Pancreas (tissue), 10 donors: ENCODE results near the gene NR5A1. TPM values are rescaled to one million over a fixed set of nuclear protein-coding genes. Genes with fewer than 3 reads are reported as not detected.

Source experiments
- ATAC-seq, 4 donors: fragments of 200-7000 bp; cut with Tn5 transposase; one replicate each; pipeline versions ENCODE4 v1.8.0 to v1.9.1; 2020; ENCODE audit warnings: mild to moderate bottlenecking in 4 of 4, moderate library complexity in 4 of 4
- DNase-seq, 6 donors: peaks; one replicate each; pipeline ENCODE4 v3.0.0-alpha.2; 2020
- FAIRE-seq: peaks from 2 replicates; lab custom pipeline; 2012; peaks lifted over from hg19 to GRCh38; lab: Jason Lieb, UNC
- H3K27ac ChIP-seq, 4 donors: fragments of 200-600 bp; sonication (generic); 1 replicate in 3 of 4; 2 replicates in 1 of 4; pipeline versions ENCODE4 v1.5.0 to v1.8.0; 2020
- H3K27me3 ChIP-seq, 4 donors: fragments of 200-600 bp; one replicate each; pipeline ENCODE4 v1.8.0; 2021
- H3K36me3 ChIP-seq, 3 donors: fragments of 200-600 bp; sonication (generic) in 1 of 3; one replicate each; pipeline versions ENCODE4 v1.5.0 to v1.8.0; 2020 to 2021
- H3K4me1 ChIP-seq, 3 donors: fragments of 200-600 bp; one replicate each; pipeline ENCODE4 v1.8.0; 2021
- H3K4me3 ChIP-seq, 4 donors: fragments of 200-600 bp; sonication (generic) in 2 of 4; one replicate each; pipeline versions ENCODE4 v1.5.0 to v1.8.0; 2020 to 2021
- H3K9me3 ChIP-seq, 4 donors: fragments of 200-600 bp; one replicate each; pipeline ENCODE4 v1.8.0; 2021
- CTCF ChIP-seq, 4 donors: fragments of 200-600 bp; sonication (generic) in 3 of 4; IDR thresholded peaks; one replicate each; pipeline versions ENCODE4 v1.5.0 to v1.8.0; 2021; ENCODE audit warnings: antibody characterized with exemption in 4 of 4
- WGBS, 2 donors: extraction: QIAGEN DNeasy Blood & Tissue Kit; methylation state at CpG; one replicate each; pipeline ENCODE4 v1.1.7; 2013; 5-methylcytosine and 5-hydroxymethylcytosine counted together
- intact Hi-C, 3 donors: fragments of 100-400 bp; cut with DNase I; formaldehyde crosslinking; loops; one replicate each; pipeline versions ENCODE4 v1.11.1 to v1.14.2; 2022
- polyA plus RNA-seq, 2 donors: library from polyadenylated mRNA; stranded (reverse); fragments of 200-250 nt; gene quantifications; one replicate each; pipeline ENCODE4 v1.2.3, GENCODE V29; 2013
- total RNA-seq, 6 donors: library from RNA; stranded (reverse); fragmentation: NEBNext Ultra II Directional in 4 of 6; extraction: Animal tissue kit (Norgen Biotek cat#: 25700) in 4 of 6; gene quantifications; one replicate each; pipeline versions ENCODE4 v1.2.1 to v1.2.4, GENCODE V29; 2021 to 2023
- donor health status: healthy with polysubstance abuse.
- donor health status: DM: no; HTN: no; CAD: no; lungs with moderate emphysema.
- donor health status: DM: no; HTN: no; CAD: no.
- donor health status: control.
- donor health status: control.
- donor health status: Bipolar disorder and iron deficiency.
- donor health status: DM: yes; HTN: yes; CAD: no.
- donor health status: DM: no; HTN: no; CAD: no.
- donor health status: DM: no; HTN: no; CAD: no.
- donor health status: DM: yes; HTN: yes; CAD: no.

NR5A1 gene
- total and polyA plus RNA-seq, 8 donors, result 0.05 to 0.28 TPM; not detected in 6

- WGBS, 2 donors, result 59 to 67% methylated on average over 7 of the region's 7 CpGs
- Histone ChIP-seq H3K9me3 (no peaks in the 10 kb centered on the region), H3K36me3 (no peaks in the 10 kb centered on the region), H3K4me3 (no peak overlapping the region), H3K27me3 (no peaks in the 10 kb centered on the region), H3K27ac (no peak overlapping the region), H3K4me1 (no peaks in the 10 kb centered on the region)
- FAIRE-seq, result no peak
- intact Hi-C loops, result no loop called here
- no peak for DNase-seq
- TF ChIP-seq CTCF (IDR thresholded peaks at IDR 0.05), result no peak
- peak in 2 of 4 donors; percentile 45 to 68 for ATAC-seq
These were observed 13.0 kb upstream of the NR5A1 start for GRCh38 chr9:124520206-124520596.

GRCh38 chr9:124518116-124518515 is 10.9 kb upstream of the NR5A1 start:
- Histone ChIP-seq H3K4me1 (no peaks in the 10 kb centered on the region), H3K36me3 (no peaks in the 10 kb centered on the region), H3K9me3 (no peaks in the 10 kb centered on the region), H3K27ac (no peak overlapping the region), H3K27me3 (no peaks in the 10 kb centered on the region), H3K4me3 (no peak overlapping the region)
- WGBS, 2 donors, result 97 to 98% methylated on average over 7 of the region's 7 CpGs
- FAIRE-seq, result no peak
- intact Hi-C loops, result no loop called here
- no peak for ATAC-seq
- TF ChIP-seq CTCF (IDR thresholded peaks at IDR 0.05), result no peak
- no peak for DNase-seq

GRCh38 chr9:124517600-124517999 is 10.4 kb upstream of the NR5A1 start:
- FAIRE-seq (no peak), DNase-seq (no peak), ATAC-seq (no peak)
- no peaks in the 10 kb centered on the region for H3K36me3 ChIP-seq
- no peak overlapping the region for H3K27ac ChIP-seq
- 89 to 90% methylated on average over 5 of the region's 5 CpGs for WGBS, 2 donors
- no peak for TF ChIP-seq CTCF (IDR thresholded peaks at IDR 0.05)
- intact Hi-C loops, result no loop called here
- H3K27me3 ChIP-seq, result no peaks in the 10 kb centered on the region
- no peaks in the 10 kb centered on the region for H3K4me1 ChIP-seq
- no peak overlapping the region for H3K4me3 ChIP-seq
- H3K9me3 ChIP-seq, result no peaks in the 10 kb centered on the region

GRCh38 chr9:124514874-124515273 is 7.7 kb upstream of the NR5A1 start:
- WGBS, 2 donors, result 54 to 67% methylated on average over 5 of the region's 5 CpGs
- Histone ChIP-seq H3K4me1 (no peaks in the 10 kb centered on the region), H3K9me3 (no peaks in the 10 kb centered on the region), H3K27me3 (no peaks in the 10 kb centered on the region), H3K27ac (no peak overlapping the region), H3K4me3 (no peak overlapping the region), H3K36me3 (no peaks in the 10 kb centered on the region)
- TF ChIP-seq CTCF (IDR thresholded peaks at IDR 0.05), result no peak
- no peak for DNase-seq
- intact Hi-C loops, result no loop called here
- FAIRE-seq, result no peak
- ATAC-seq, result no peak

GRCh38 chr9:124514125-124514524 is 6.9 kb upstream of the NR5A1 start:
- TF ChIP-seq CTCF (IDR thresholded peaks at IDR 0.05), result no peak
- ATAC-seq (no peak), FAIRE-seq (no peak), DNase-seq (no peak)
- H3K4me3 ChIP-seq, result no peak overlapping the region
- no peaks in the 10 kb centered on the region for H3K36me3 ChIP-seq
- H3K9me3 ChIP-seq, result no peaks in the 10 kb centered on the region
- intact Hi-C loops, result no loop called here
- H3K27ac ChIP-seq, result no peak overlapping the region
- 69 to 74% methylated on average over 4 of the region's 4 CpGs for WGBS, 2 donors
- no peaks in the 10 kb centered on the region for H3K27me3 ChIP-seq
- H3K4me1 ChIP-seq, result no peaks in the 10 kb centered on the region
